Neuronal stem cell (in vitro differentiated cells): Measurements from ENCODE around the gene TIE1.
A peak's percentile ranks its signal among the peaks of the same experiment; 100 is the strongest.

Source experiments
- DNase-seq: peaks from one replicate; pipeline ENCODE4 v3.0.0-alpha.2; 2013; ENCODE audit warnings: low spot score
- H2AFZ ChIP-seq: one replicate; pipeline ENCODE4 v1.6.1; 2013; ENCODE audit warnings: mild to moderate bottlenecking, low read length, inconsistent platforms
- H2AK5ac ChIP-seq: 2 replicates; pipeline ENCODE4 v1.6.1; 2013; ENCODE audit warnings: low read depth, mild to moderate bottlenecking, inconsistent platforms, low read length, moderate library complexity, mixed read lengths
- H2BK120ac ChIP-seq: 2 replicates; pipeline ENCODE4 v1.6.1; 2013; ENCODE audit warnings: low read depth, mild to moderate bottlenecking, inconsistent platforms, low read length, moderate library complexity, mixed read lengths
- H2BK12ac ChIP-seq: one replicate; pipeline ENCODE4 v1.6.1; 2013; ENCODE audit warnings: low read length, inconsistent platforms
- H2BK15ac ChIP-seq: 2 replicates; pipeline ENCODE4 v1.6.1; 2013; ENCODE audit warnings: mild to moderate bottlenecking, low read length, inconsistent platforms, mixed read lengths
- H2BK5ac ChIP-seq: one replicate; pipeline ENCODE4 v1.6.1; 2013; ENCODE audit warnings: inconsistent platforms, mild to moderate bottlenecking, low read length, moderate library complexity
- H3K14ac ChIP-seq: one replicate; pipeline ENCODE4 v1.6.1; 2013; ENCODE audit warnings: low read length, inconsistent platforms
- H3K18ac ChIP-seq: 2 replicates; pipeline ENCODE4 v1.6.1; 2013; ENCODE audit warnings: low read length, inconsistent platforms
- H3K23ac ChIP-seq: 2 replicates; pipeline ENCODE4 v1.6.1; 2013; ENCODE audit warnings: low read depth, mild to moderate bottlenecking, mixed read lengths, low read length, inconsistent platforms; ENCODE audit not compliant: poor library complexity
- H3K27ac ChIP-seq: replicated peaks from 3 replicates; pipeline ENCODE4 v1.5.1; 2013; ENCODE audit warnings: low read length, inconsistent platforms
- H3K27me3 ChIP-seq, 3 experiments: 2 replicates each; pipeline ENCODE4 v1.6.1; 2013; ENCODE audit warnings: low read length in 3 of 3, mild to moderate bottlenecking in 2 of 3, inconsistent platforms in 1 of 3, low read depth in 1 of 3, mixed read lengths in 1 of 3, moderate library complexity in 1 of 3; ENCODE audit not compliant: control insufficient read depth in 3 of 3, insufficient read depth in 3 of 3
- H3K36me3 ChIP-seq, 2 donors: replicated peaks in 1 of 2; 2 replicates each; pipeline ENCODE4 v1.6.1; 2013; ENCODE audit warnings: low read length in 2 of 2; ENCODE audit not compliant: control insufficient read depth in 2 of 2, insufficient read depth in 2 of 2
- H3K4ac ChIP-seq: 2 replicates; pipeline ENCODE4 v1.6.1; 2013; ENCODE audit warnings: inconsistent platforms, mild to moderate bottlenecking, low read length, moderate library complexity
- H3K4me1 ChIP-seq, 2 donors: 1 replicate in 1 of 2; 2 replicates in 1 of 2; pipeline ENCODE4 v1.6.1; 2013; ENCODE audit warnings: low read length in 2 of 2, low read depth in 1 of 2; ENCODE audit not compliant: control insufficient read depth in 2 of 2, insufficient read depth in 1 of 2
- H3K4me2 ChIP-seq: one replicate; pipeline ENCODE4 v1.6.1; 2013; ENCODE audit warnings: mild to moderate bottlenecking, low read length, inconsistent platforms; ENCODE audit not compliant: insufficient read depth, poor library complexity, severe bottlenecking
- H3K4me3 ChIP-seq, 2 donors: 2 replicates each; pipeline ENCODE4 v1.5.1; 2013; ENCODE audit warnings: low read length in 2 of 2, mild to moderate bottlenecking in 2 of 2, inconsistent platforms in 1 of 2, moderate library complexity in 1 of 2
- H3K79me1 ChIP-seq: one replicate; pipeline ENCODE4 v1.6.1; 2013; ENCODE audit warnings: low read depth, mild to moderate bottlenecking, inconsistent platforms, low read length, moderate library complexity
- H3K9ac ChIP-seq: one replicate; pipeline ENCODE4 v1.6.1; 2013; ENCODE audit warnings: mild to moderate bottlenecking, low read depth, low read length, inconsistent platforms; ENCODE audit not compliant: poor library complexity
- H3K9me3 ChIP-seq, 2 donors: replicated peaks in 1 of 2; 2 replicates each; pipeline versions ENCODE3 to v1.6.1; 2013; ENCODE audit warnings: low read length in 2 of 2, mild to moderate bottlenecking in 2 of 2, inconsistent platforms in 1 of 2, low read depth in 1 of 2, mixed read lengths in 1 of 2, moderate library complexity in 1 of 2; ENCODE audit not compliant: control insufficient read depth in 2 of 2, insufficient read depth in 1 of 2
- H4K8ac ChIP-seq: one replicate; pipeline ENCODE4 v1.6.1; 2013; ENCODE audit warnings: low read depth, mild to moderate bottlenecking, inconsistent platforms, low read length, moderate library complexity
- H4K91ac ChIP-seq: one replicate; pipeline ENCODE4 v1.6.1; 2013; ENCODE audit warnings: low read length, low read depth, mild to moderate bottlenecking, inconsistent platforms; ENCODE audit not compliant: poor library complexity
- WGBS, 2 donors: extraction: QIAGEN DNeasy Blood & Tissue Kit; methylation state at CpG; one replicate each; pipeline ENCODE4 v1.1.7; 2013; ENCODE audit warnings: missing lambda C conversion rate in 2 of 2, mixed read lengths in 1 of 2; ENCODE audit not compliant: insufficient read length in 2 of 2, insufficient replicate concordance in 1 of 2; ENCODE audit errors: extremely low coverage in 2 of 2; 5-methylcytosine and 5-hydroxymethylcytosine counted together

The TIE1 gene

GRCh38 chr1:43308635-43309404 lies 8.0 kb downstream of the TIE1 start:
- Histone ChIP-seq H2AK5ac (peak overlapping the region; percentile 35), H3K9ac (no peak overlapping the region), H2BK5ac (no peak overlapping the region), H2BK12ac (no peak overlapping the region), H2BK120ac (no peak overlapping the region), H4K8ac (no peak overlapping the region), H3K14ac (no peak overlapping the region), H3K79me1 (no peaks in the 10 kb centered on the region), H3K4ac (no peak overlapping the region), H3K18ac (peak overlapping the region; percentile 45), H3K4me3 (no peak overlapping the region), H2BK15ac (no peak overlapping the region), H3K27ac (no peak overlapping the region), H3K36me3 (no peaks in the 10 kb centered on the region), H3K9me3 (no peaks in the 10 kb centered on the region), H4K91ac (no peak overlapping the region), H3K4me2 (no peak overlapping the region), H3K4me1 (peaks cover 0 to 2% of the 10 kb centered on the region in 2 donors), H3K27me3 (no peaks in the 10 kb centered on the region), H2AFZ (no peak overlapping the region), H3K23ac (no peak overlapping the region)
- no peak for DNase-seq
- WGBS, 2 donors: no CpG with 5 or more reads among the region's 20 CpGs

GRCh38 chr1:43309405-43310025 lies 8.7 kb downstream of the TIE1 start:
- Histone ChIP-seq H3K27ac (no peak overlapping the region), H3K14ac (no peak overlapping the region), H3K9me3 (no peaks in the 10 kb centered on the region), H4K91ac (no peak overlapping the region), H2BK5ac (no peak overlapping the region), H2BK120ac (no peak overlapping the region), H3K9ac (no peak overlapping the region), H2BK15ac (peak overlapping the region; percentile 80), H3K4ac (no peak overlapping the region), H2BK12ac (no peak overlapping the region), H2AK5ac (peak overlapping the region; percentile 35), H3K36me3 (no peaks in the 10 kb centered on the region), H3K79me1 (no peaks in the 10 kb centered on the region), H3K27me3 (no peaks in the 10 kb centered on the region), H3K18ac (no peak overlapping the region), H4K8ac (no peak overlapping the region), H3K23ac (peak overlapping the region; percentile 40), H3K4me3 (no peak overlapping the region), H3K4me1 (no peaks in the 10 kb centered on the region), H3K4me2 (no peak overlapping the region), H2AFZ (no peak overlapping the region)
- WGBS, 2 donors: no CpG with 5 or more reads among the region's 13 CpGs
- DNase-seq: no peak

GRCh38 chr1:43311521-43311920 lies 10.7 kb downstream of the TIE1 start:
- Histone ChIP-seq H3K36me3 (no peaks in the 10 kb centered on the region), H3K27ac (no peak overlapping the region), H3K23ac (no peak overlapping the region), H2AK5ac (peak overlapping the region; percentile 41), H3K79me1 (no peaks in the 10 kb centered on the region), H3K18ac (peak overlapping the region; percentile 42), H3K14ac (no peak overlapping the region), H3K9me3 (no peaks in the 10 kb centered on the region), H2BK120ac (no peak overlapping the region), H3K4me2 (no peak overlapping the region), H3K4ac (no peak overlapping the region), H2BK5ac (no peak overlapping the region), H3K4me3 (peak overlapping the region in 1 of 2 donors; percentile 16), H2AFZ (no peak overlapping the region), H2BK15ac (no peak overlapping the region), H4K91ac (no peak overlapping the region), H4K8ac (no peak overlapping the region), H3K27me3 (no peaks in the 10 kb centered on the region), H2BK12ac (no peak overlapping the region), H3K4me1 (no peaks in the 10 kb centered on the region), H3K9ac (no peak overlapping the region)
- DNase-seq: no peak
- WGBS, 2 donors: no CpG with 5 or more reads among the region's 9 CpGs

GRCh38 chr1:43312212-43312623 lies 11.4 kb downstream of the TIE1 start:
- Histone ChIP-seq H2AK5ac (peak overlapping the region; percentile 65), H3K9ac (no peak overlapping the region), H4K8ac (no peak overlapping the region), H3K4ac (no peak overlapping the region), H3K27me3 (no peaks in the 10 kb centered on the region), H3K4me1 (no peaks in the 10 kb centered on the region), H2BK12ac (peak overlapping the region; percentile 1), H2BK5ac (no peak overlapping the region), H2BK15ac (peak overlapping the region; percentile 6), H3K14ac (no peak overlapping the region), H2BK120ac (no peak overlapping the region), H3K27ac (no peak overlapping the region), H3K4me2 (no peak overlapping the region), H3K18ac (no peak overlapping the region), H3K23ac (no peak overlapping the region), H2AFZ (no peak overlapping the region), H3K79me1 (no peaks in the 10 kb centered on the region), H3K4me3 (no peak overlapping the region), H3K36me3 (no peaks in the 10 kb centered on the region), H3K9me3 (no peaks in the 10 kb centered on the region), H4K91ac (no peak overlapping the region)
- no peak for DNase-seq
- WGBS, 2 donors: no CpG with 5 or more reads among the region's 19 CpGs
